RPMI7951 (cell line): ENCODE data around the gene CXCR5. TPM values are rescaled to one million over a fixed set of nuclear protein-coding genes. Genes with fewer than 3 reads are reported as not detected.
A peak's percentile ranks its signal among the peaks of the same experiment; 100 is the strongest.

Experiments used
- DNase-seq: peaks from one replicate; pipeline ENCODE4 v3.0.0-alpha.2; 2012; ENCODE audit warnings: low read depth
- total RNA-seq: library from RNA; depleted of rRNA; stranded (reverse); fragments of >200 nt; shearing (Covaris generic); gene quantifications from 2 replicates; pipeline ENCODE4 v1.2.3, GENCODE V29; 2014; rRNA removed

Gene CXCR5
- total RNA-seq, 1 experiment from 2014 or later = not detected

- no peak for DNase-seq
Measured at GRCh38 chr11:118927554-118928100, 43.9 kb downstream of the CXCR5 start.

GRCh38 chr11:118928101-118928869, 44.6 kb downstream of the CXCR5 start:
- DNase-seq = peak; percentile 95

GRCh38 chr11:118928870-118929500, 45.3 kb downstream of the CXCR5 start:
- DNase-seq = peak; percentile 66

- DNase-seq = peak; percentile 84
Measured at GRCh38 chr11:118929501-118930093, 45.9 kb downstream of the CXCR5 start.

- peak; percentile 69 for DNase-seq
Measured at GRCh38 chr11:118930094-118930712, 46.5 kb downstream of the CXCR5 start.

GRCh38 chr11:118931571-118931970, 47.9 kb downstream of the CXCR5 start:
- DNase-seq = no peak

GRCh38 chr11:118933486-118933885, 49.8 kb downstream of the CXCR5 start:
- DNase-seq = no peak

GRCh38 chr11:118935376-118935775, 51.7 kb downstream of the CXCR5 start:
- DNase-seq = no peak

- DNase-seq = peak; percentile 90
Measured at GRCh38 chr11:118938491-118939403, 55.1 kb downstream of the CXCR5 start.

- no peak for DNase-seq
Measured at GRCh38 chr11:118939404-118939915, 55.8 kb downstream of the CXCR5 start.

GRCh38 chr11:118939953-118940598, 56.4 kb downstream of the CXCR5 start:
- no peak for DNase-seq

- no peak for DNase-seq
Measured at GRCh38 chr11:118947091-118947490, 63.4 kb downstream of the CXCR5 start.

Other genes with a start within 250 kb of the CXCR5 start
- gene TREH, start 204.2 kb upstream of the CXCR5 start, total RNA-seq = not detected in 2 replicates
- 41.4 and 45.2 TPM in 2 replicates for gene DDX6, start 92.7 kb upstream of the CXCR5 start, total RNA-seq
- gene BCL9L, start 42.0 kb downstream of the CXCR5 start, total RNA-seq = 11.1 and 13.8 TPM in 2 replicates
- not detected in 2 replicates for gene UPK2, start 72.4 kb downstream of the CXCR5 start, total RNA-seq
- not detected in 2 replicates for gene FOXR1, start 87.9 kb downstream of the CXCR5 start, total RNA-seq
- 7.2 and 8.1 TPM in 2 replicates for gene CENATAC, start 114.2 kb downstream of the CXCR5 start, total RNA-seq
- 2,312 and 2,810 TPM in 2 replicates for gene RPS25, start 134.5 kb downstream of the CXCR5 start, total RNA-seq
- gene TRAPPC4, start 134.9 kb downstream of the CXCR5 start, total RNA-seq = 135 and 150 TPM in 2 replicates
- gene SLC37A4, start 147.0 kb downstream of the CXCR5 start, total RNA-seq = 18.6 and 19.7 TPM in 2 replicates
- gene HYOU1, start 173.3 kb downstream of the CXCR5 start, total RNA-seq = 106 and 115 TPM in 2 replicates
- 19.1 and 24.6 TPM in 2 replicates for gene VPS11, start 183.9 kb downstream of the CXCR5 start, total RNA-seq
- 14.3 and 17.1 TPM in 2 replicates for gene HMBS, start 201.0 kb downstream of the CXCR5 start, total RNA-seq
- 41.6 and 44.0 TPM in 2 replicates for gene DPAGT1, start 218.0 kb downstream of the CXCR5 start, total RNA-seq
- 3.2 and 4.8 TPM in 2 replicates for gene C2CD2L, start 223.5 kb downstream of the CXCR5 start, total RNA-seq
- 13.2 and 16.5 TPM in 2 replicates for gene HINFP, start 237.7 kb downstream of the CXCR5 start, total RNA-seq